H1 (cell line): ENCODE results near the gene CBFA2T2.

Experiments
- CEBPB ChIP-seq: IDR thresholded peaks from 2 replicates; pipeline ENCODE4 v1.6.1; 2012; ENCODE audit warnings: low read depth, low read length
- CREB1 ChIP-seq: IDR thresholded peaks from 2 replicates; pipeline ENCODE4 v1.6.1; 2012; ENCODE audit warnings: inconsistent platforms
- CTCF ChIP-seq, 3 experiments: IDR thresholded peaks; 1 replicate in 2 of 3; 2 replicates in 1 of 3; pipeline versions ENCODE4 v1.5.1 to v1.6.1; 2011; ENCODE audit warnings: low read length in 3 of 3, mild to moderate bottlenecking in 3 of 3, inconsistent platforms in 2 of 3, low read depth in 1 of 3, moderate library complexity in 1 of 3; ENCODE audit not compliant: insufficient read depth in 1 of 3; ENCODE audit errors: control extremely low read depth in 1 of 3
- EP300 ChIP-seq, 2 experiments: IDR thresholded peaks; 1 replicate in 1 of 2; 2 replicates in 1 of 2; pipeline ENCODE4 v1.6.1; 2011 to 2012; ENCODE audit warnings: low read depth in 2 of 2, low read length in 2 of 2, mild to moderate bottlenecking in 2 of 2, borderline replicate concordance in 1 of 2, inconsistent platforms in 1 of 2, moderate library complexity in 1 of 2
- HDAC2 ChIP-seq, 2 experiments: fragments of 300-600 bp in 1 of 2; sonication (generic) in 1 of 2; IDR thresholded peaks; 2 replicates each; pipeline ENCODE4 v1.6.1; 2011 to 2012; ENCODE audit warnings: low read depth in 2 of 2, low read length in 2 of 2, mild to moderate bottlenecking in 2 of 2, moderate library complexity in 2 of 2, borderline replicate concordance in 1 of 2, inconsistent platforms in 1 of 2
- MAFK ChIP-seq: IDR thresholded peaks from 2 replicates; pipeline ENCODE4 v1.6.1; 2012; ENCODE audit warnings: low read depth, mild to moderate bottlenecking, improper control_type of control experiment, low read length
- POLR2AphosphoS5 ChIP-seq: IDR thresholded peaks from 2 replicates; pipeline ENCODE4 v1.6.1; 2011; ENCODE audit warnings: low read depth, low read length
- TAF1 ChIP-seq: IDR thresholded peaks from 2 replicates; pipeline ENCODE4 v1.6.1; 2011; ENCODE audit warnings: mild to moderate bottlenecking, low read depth, low read length
- ZNF274 ChIP-seq: IDR thresholded peaks from 2 replicates; pipeline ENCODE4 v1.7.0; 2012; ENCODE audit warnings: low read length, borderline replicate concordance; ENCODE audit errors: extremely low read depth

- TF ChIP-seq CTCF (IDR thresholded peaks at IDR 0.05; ENCODE audit: control extremely low read depth in 1 of 3, insufficient read depth in 1 of 3, low read depth in 1 of 3, low read length in 3 of 3) (no peak), CREB1 (no peak), MAFK (no peak), ZNF274 (no peak), POLR2AphosphoS5 (no peak), TAF1 (no peak), HDAC2 (IDR thresholded peaks at IDR 0.05; ENCODE audit: borderline replicate concordance in 1 of 2, low read depth in 2 of 2, low read length in 2 of 2) (no peak), EP300 (IDR thresholded peaks at IDR 0.05; ENCODE audit: borderline replicate concordance in 1 of 2, low read depth in 2 of 2, low read length in 2 of 2) (no peak), CEBPB (no peak)
Measured at GRCh38 chr20:33655164-33655563, 165.3 kb downstream of the CBFA2T2 start.
